ENCODE results near the gene SLC12A9. TPM values are rescaled to one million over a fixed set of nuclear protein-coding genes. Genes with fewer than 3 reads are reported as not detected.
"Not testable (repeated sequence)": the region's sequence is repeated elsewhere in the genome, so short reads cannot be mapped to it uniquely, and the experiment has no call there.

The SLC12A9 gene
- total RNA-seq, 2 experiments from 2014 or later = 44.1 to 49.1 TPM

- Mint-ChIP-seq H3K4me3 (no peak overlapping the region), H3K4me1 (peaks cover 21% of the 10 kb centered on the region), H3K36me3 (ENCODE audit: low read depth) (peaks cover 2% of the 10 kb centered on the region), H3K27me3 (peaks cover 42% of the 10 kb centered on the region), H3K9me3 (no peaks in the 10 kb centered on the region), H3K27ac (no peak overlapping the region)
- ChIA-PET CTCF (interaction anchor here (0.6 to 5.2 kb wide), 3 partner anchors 14 to 491 kb away, joined by 3 to 24 read pairs (median 5); partner anchors contain the start of gene SLC12A9), POLR2A (no interaction called here)
- no peak for DNase-seq
These were observed 23.3 kb upstream of the SLC12A9 start for GRCh38 chr7:100829150-100829716.

GRCh38 chr7:100830396-100830795, 22.1 kb upstream of the SLC12A9 start:
- POLR2A ChIA-PET = no interaction called here
- peaks cover 20% of the 10 kb centered on the region for H3K4me1 Mint-ChIP-seq
- H3K9me3 Mint-ChIP-seq = no peaks in the 10 kb centered on the region
- peaks cover 2% of the 10 kb centered on the region for H3K36me3 Mint-ChIP-seq (ENCODE audit: low read depth)
- H3K27ac Mint-ChIP-seq = no peak overlapping the region
- no peak overlapping the region for H3K4me3 Mint-ChIP-seq
- peaks cover 37% of the 10 kb centered on the region for H3K27me3 Mint-ChIP-seq
- DNase-seq = no peak
- CTCF ChIA-PET = interaction anchor here (0.6 to 5.2 kb wide), 2 partner anchors 22 to 291 kb away, joined by 4 to 24 read pairs; partner anchors contain the start of gene SLC12A9

- Mint-ChIP-seq H3K4me3 (no peak overlapping the region), H3K9me3 (no peaks in the 10 kb centered on the region), H3K27ac (no peak overlapping the region), H3K27me3 (peaks cover 23% of the 10 kb centered on the region), H3K36me3 (ENCODE audit: low read depth) (peaks cover 2% of the 10 kb centered on the region), H3K4me1 (peaks cover 23% of the 10 kb centered on the region)
- CTCF ChIA-PET = interaction anchor here (0.8 to 5.2 kb wide), 4 partner anchors 20 to 126 kb away, joined by 3 to 24 read pairs (median 4); partner anchors contain the start of genes POP7 and SLC12A9
- POLR2A ChIA-PET = no interaction called here
- DNase-seq = no peak
These were observed 20.3 kb upstream of the SLC12A9 start for GRCh38 chr7:100832281-100832633.

- CTCF ChIA-PET = interaction anchor here (0.6 to 1.3 kb wide), 7 partner anchors 12 to 1278 kb away, joined by 3 to 4 read pairs (median 3); partner anchors contain the start of genes SLC12A9 and ZNF655
These were observed 16.4 kb upstream of the SLC12A9 start for GRCh38 chr7:100835903-100836811.

GRCh38 chr7:100836812-100837098, 15.8 kb upstream of the SLC12A9 start:
- peaks cover 25% of the 10 kb centered on the region for H3K4me1 Mint-ChIP-seq
- no peak for DNase-seq
- ChIA-PET POLR2A (no interaction called here), CTCF (interaction anchor here (0.7 to 1.3 kb wide), 3 partner anchors 11 to 45 kb away, joined by 3 to 4 read pairs (median 3); partner anchors contain the start of gene SLC12A9)
- H3K36me3 Mint-ChIP-seq (ENCODE audit: low read depth) = no peaks in the 10 kb centered on the region
- peak overlapping the region; percentile 81 for H3K27ac Mint-ChIP-seq
- no peaks in the 10 kb centered on the region for H3K9me3 Mint-ChIP-seq
- peaks cover under 1% of the 10 kb centered on the region for H3K27me3 Mint-ChIP-seq
- H3K4me3 Mint-ChIP-seq = peak overlapping the region; percentile 72

More at GRCh38 chr7:100835903-100836811, 16.4 kb upstream of the SLC12A9 start:
- Mint-ChIP-seq H3K27me3 (peaks cover 3% of the 10 kb centered on the region), H3K4me3 (no peak overlapping the region), H3K36me3 (ENCODE audit: low read depth) (no peaks in the 10 kb centered on the region), H3K27ac (peak overlapping the region; percentile 3), H3K9me3 (no peaks in the 10 kb centered on the region), H3K4me1 (peaks cover 25% of the 10 kb centered on the region)
- POLR2A ChIA-PET = no interaction called here
- no peak for DNase-seq

GRCh38 chr7:100837099-100837836, 15.2 kb upstream of the SLC12A9 start:
- peak overlapping the region; percentile 81 for H3K27ac Mint-ChIP-seq
- no peaks in the 10 kb centered on the region for H3K9me3 Mint-ChIP-seq

GRCh38 chr7:100839361-100839760, 13.2 kb upstream of the SLC12A9 start:
- Mint-ChIP-seq H3K27me3 (peaks cover 2% of the 10 kb centered on the region), H3K4me1 (peaks cover 25% of the 10 kb centered on the region), H3K4me3 (no peak overlapping the region), H3K9me3 (no peaks in the 10 kb centered on the region), H3K36me3 (ENCODE audit: low read depth) (no peaks in the 10 kb centered on the region), H3K27ac (no peak overlapping the region)
- DNase-seq = no peak
- CTCF ChIA-PET = no interaction called here
- POLR2A ChIA-PET = no interaction called here

More at GRCh38 chr7:100837099-100837836, 15.2 kb upstream of the SLC12A9 start:
- Mint-ChIP-seq H3K36me3 (ENCODE audit: low read depth) (no peaks in the 10 kb centered on the region), H3K4me1 (peaks cover 25% of the 10 kb centered on the region), H3K4me3 (peak overlapping the region; percentile 72), H3K27me3 (peaks cover 2% of the 10 kb centered on the region)
- ChIA-PET CTCF (interaction anchor here (1.1 kb wide), 1 partner anchor 15 kb away, joined by 3 read pairs; the partner anchor contains the start of gene SLC12A9), POLR2A (no interaction called here)
- DNase-seq = peak; percentile 73

GRCh38 chr7:100840470-100841100, 11.9 kb upstream of the SLC12A9 start:
- H3K4me1 Mint-ChIP-seq = peaks cover 24% of the 10 kb centered on the region
- H3K4me3 Mint-ChIP-seq = no peak overlapping the region
- ChIA-PET POLR2A (no interaction called here), CTCF (no interaction called here)
- DNase-seq = no peak
- H3K36me3 Mint-ChIP-seq (ENCODE audit: low read depth) = no peaks in the 10 kb centered on the region
- H3K27ac Mint-ChIP-seq = no peak overlapping the region
- no peaks in the 10 kb centered on the region for H3K9me3 Mint-ChIP-seq
- H3K27me3 Mint-ChIP-seq = peaks cover 2% of the 10 kb centered on the region

- POLR2A ChIA-PET = no interaction called here
- CTCF ChIA-PET = interaction anchor here (1.3 kb wide), 1 partner anchor 11 kb away, joined by 4 read pairs; no protein-coding TSS in a partner anchor
- no peak for DNase-seq
- H3K4me3 Mint-ChIP-seq = no peak overlapping the region
- no peaks in the 10 kb centered on the region for H3K9me3 Mint-ChIP-seq
- no peak overlapping the region for H3K27ac Mint-ChIP-seq
- peaks cover 4% of the 10 kb centered on the region for H3K4me1 Mint-ChIP-seq
- H3K27me3 Mint-ChIP-seq = no peaks in the 10 kb centered on the region
- H3K36me3 Mint-ChIP-seq (ENCODE audit: low read depth) = no peaks in the 10 kb centered on the region
These were observed 5.2 kb upstream of the SLC12A9 start for GRCh38 chr7:100847360-100847759.

- Mint-ChIP-seq H3K27ac (peak overlapping the region; percentile 9), H3K9me3 (no peaks in the 10 kb centered on the region), H3K36me3 (ENCODE audit: low read depth) (peaks cover 13% of the 10 kb centered on the region), H3K4me3 (peak overlapping the region; percentile 97), H3K4me1 (peaks cover 22% of the 10 kb centered on the region), H3K27me3 (no peaks in the 10 kb centered on the region)
- CTCF ChIA-PET = interaction anchor here (0.7 to 4.4 kb wide), 5 partner anchors 10 to 161 kb away, joined by 3 to 40 read pairs (median 14); partner anchors contain the start of genes ACHE, GIGYF1 and POP7
- POLR2A ChIA-PET = no interaction called here
- no peak for DNase-seq
These were observed 1.8 kb downstream of the SLC12A9 start for GRCh38 chr7:100854146-100854895.

GRCh38 chr7:100854899-100855298, 2.4 kb downstream of the SLC12A9 start:
- DNase-seq, H3K4me3 Mint-ChIP-seq, H3K27ac Mint-ChIP-seq, H3K9me3 Mint-ChIP-seq, POLR2A ChIA-PET, CTCF ChIA-PET, H3K27me3 Mint-ChIP-seq: not testable (repeated sequence)
- Mint-ChIP-seq H3K4me1 (peaks cover 22% of the 10 kb centered on the region), H3K36me3 (ENCODE audit: low read depth) (peaks cover 17% of the 10 kb centered on the region)

GRCh38 chr7:100855515-100855914, 3.0 kb downstream of the SLC12A9 start:
- no peak overlapping the region for H3K27ac Mint-ChIP-seq
- no peak overlapping the region for H3K4me3 Mint-ChIP-seq
- H3K36me3 Mint-ChIP-seq (ENCODE audit: low read depth) = peaks cover 23% of the 10 kb centered on the region
- H3K4me1 Mint-ChIP-seq = peaks cover 22% of the 10 kb centered on the region
- DNase-seq = no peak
- H3K9me3 Mint-ChIP-seq = no peaks in the 10 kb centered on the region
- H3K27me3 Mint-ChIP-seq = no peaks in the 10 kb centered on the region
- ChIA-PET POLR2A (no interaction called here), CTCF (interaction anchor here (0.6 to 2.6 kb wide), 3 partner anchors 150 to 430 kb away, joined by 3 to 13 read pairs (median 4); partner anchors contain the start of gene POP7)

All from activated CD4-positive, alpha-beta T cell treated with anti-CD3 and anti-CD28 coated beads, Interleukin-2, amount 10 ng/mL, durations not matched to agents 7 days and 5 days (primary cell).